CD4-positive, alpha-beta T cell treated with Interleukin-15 for 1 hour (primary cell): ENCODE results near the gene RRAS.

Experiments
- DNase-seq: peaks from one replicate; pipeline ENCODE4 v3.0.0-alpha.2; 2020

The RRAS gene

DNA sequence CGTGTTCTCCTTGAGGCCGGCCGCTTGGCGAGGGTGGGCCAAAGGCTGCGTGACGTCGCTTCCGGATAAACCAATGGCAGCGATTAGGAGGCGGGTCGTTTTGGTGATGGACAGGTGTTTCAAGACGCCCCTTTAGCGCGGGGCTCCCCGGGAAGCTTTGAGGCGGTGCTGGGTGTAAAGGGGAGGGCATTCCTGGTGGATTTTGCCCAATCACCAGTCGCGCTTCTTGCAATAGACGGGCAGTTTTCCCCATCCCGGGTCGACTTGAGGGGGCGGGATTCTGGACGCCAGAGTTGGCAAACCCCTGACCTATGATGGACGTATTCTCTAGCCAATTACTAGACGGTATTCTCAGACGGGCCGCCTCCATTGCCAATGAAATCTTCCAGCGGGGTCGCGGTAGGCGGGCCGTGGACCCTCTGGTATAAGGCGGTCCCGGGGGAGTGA is 36.9 kb upstream of the RRAS start:
- DNase-seq: peak; percentile 100

DNA sequence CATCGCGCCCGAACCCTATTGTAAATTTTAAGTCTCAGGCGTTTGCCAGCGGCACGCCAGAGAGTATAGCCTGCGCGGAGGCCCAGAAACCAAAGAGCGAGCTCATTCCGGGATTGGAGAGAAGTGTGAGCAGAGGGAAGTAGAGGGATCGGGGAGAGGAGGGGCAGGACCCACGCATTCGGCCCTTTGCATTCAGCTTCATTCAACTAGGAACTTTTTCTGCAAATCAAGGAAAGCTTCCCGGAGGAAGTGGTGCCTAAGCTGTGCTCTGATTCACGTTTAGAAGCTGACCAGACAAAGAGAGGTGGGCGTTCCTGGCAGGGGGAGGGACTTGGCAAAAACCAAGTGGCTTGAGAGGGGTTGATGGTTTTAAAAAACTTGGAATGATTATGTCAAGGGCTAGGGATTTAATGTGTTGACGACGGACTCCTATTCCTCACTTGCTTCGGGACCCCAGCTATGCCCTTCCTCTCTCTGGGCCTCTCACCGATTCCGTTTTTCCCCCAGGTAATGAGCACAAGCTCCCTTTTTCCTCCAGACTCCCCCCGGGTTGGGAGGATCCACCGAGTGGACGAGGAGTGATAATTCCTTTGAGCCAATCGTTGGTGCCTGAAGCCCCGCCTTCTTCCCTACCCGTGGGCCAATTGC is 36.3 kb upstream of the RRAS start:
- no peak for DNase-seq

GRCh38 chr19:49672131-49672919 is 32.4 kb upstream of the RRAS start:
- peak; percentile 77 for DNase-seq

DNA sequence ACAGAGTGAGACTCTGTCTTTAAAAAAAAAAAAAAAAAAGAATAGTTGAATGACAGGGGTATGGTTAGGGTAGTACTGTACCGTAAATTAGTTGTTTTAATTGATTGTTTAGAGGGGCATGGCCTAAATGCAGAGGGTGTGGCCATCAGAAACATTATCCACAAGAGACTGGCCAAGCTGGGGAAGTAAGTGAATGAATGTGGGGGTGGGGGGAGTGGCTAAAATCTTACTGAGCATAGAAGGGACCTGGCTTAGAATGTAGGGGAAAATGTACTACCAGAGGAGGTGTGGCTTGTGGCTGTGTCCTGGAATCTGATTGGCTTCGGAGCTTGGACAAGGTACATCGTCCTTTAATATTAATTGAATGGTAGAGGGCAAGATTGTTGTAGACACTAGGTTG is 29.6 kb upstream of the RRAS start:
- no peak for DNase-seq

GRCh38 chr19:49667473-49667872 is 27.5 kb upstream of the RRAS start:
- no peak for DNase-seq

DNA sequence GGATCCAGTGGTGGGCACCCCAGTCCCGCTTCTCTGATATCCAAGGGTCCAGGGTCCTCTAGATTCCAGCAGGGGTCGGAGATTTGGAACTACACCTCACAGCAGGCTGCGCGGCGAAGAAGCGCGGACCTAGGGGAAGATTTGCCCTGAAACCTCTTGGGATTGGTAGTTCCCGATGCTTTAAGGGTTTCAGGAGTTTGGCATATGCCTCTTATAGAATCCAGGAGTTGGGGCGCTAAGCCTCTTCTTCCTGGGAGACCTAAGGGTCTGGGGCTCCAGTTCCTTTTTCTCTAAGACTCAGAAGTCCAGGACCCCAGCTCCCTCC is 26.1 kb upstream of the RRAS start:
- DNase-seq: no peak

- DNase-seq: peak; percentile 98
Measured at GRCh38 chr19:49665351-49666119, 25.6 kb upstream of the RRAS start, which contains the start of the genes BCL2L12 and IRF3. TSS of gene BCL2L12 (plus strand) at chr19:49665933. CDS start at chr19:49666693, 760 bp downstream. TSS of gene IRF3 (minus strand) at chr19:49665857. CDS start at chr19:49664838, 1,019 bp downstream.

GRCh38 chr19:49665036-49665350 is 25.1 kb upstream of the RRAS start:
- DNase-seq: no peak

GRCh38 chr19:49664171-49665035 is 24.5 kb upstream of the RRAS start:
- DNase-seq: peak; percentile 82

DNA sequence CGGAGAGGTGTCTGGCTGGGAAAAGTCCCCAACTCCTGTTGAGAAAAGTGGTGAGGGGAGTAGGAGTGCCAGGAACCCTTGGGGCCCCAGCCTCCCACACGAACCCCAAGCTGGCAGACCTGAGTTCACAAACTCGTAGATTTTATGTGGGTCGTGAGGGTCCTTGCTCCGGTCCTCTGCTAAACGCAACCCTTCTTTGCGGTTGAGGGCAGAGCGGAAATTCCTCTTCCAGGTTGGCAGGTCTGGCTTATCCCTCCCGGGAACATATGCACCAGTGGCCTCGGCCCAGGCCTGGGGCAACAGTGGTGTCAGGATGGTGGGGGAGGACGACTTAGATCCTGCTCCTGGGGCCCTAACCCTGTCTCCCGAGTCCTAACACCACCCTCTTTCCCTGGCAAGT is 23.3 kb upstream of the RRAS start:
- DNase-seq: no peak

- no peak for DNase-seq
Measured at GRCh38 chr19:49662011-49662410, 22.1 kb upstream of the RRAS start.

DNA sequence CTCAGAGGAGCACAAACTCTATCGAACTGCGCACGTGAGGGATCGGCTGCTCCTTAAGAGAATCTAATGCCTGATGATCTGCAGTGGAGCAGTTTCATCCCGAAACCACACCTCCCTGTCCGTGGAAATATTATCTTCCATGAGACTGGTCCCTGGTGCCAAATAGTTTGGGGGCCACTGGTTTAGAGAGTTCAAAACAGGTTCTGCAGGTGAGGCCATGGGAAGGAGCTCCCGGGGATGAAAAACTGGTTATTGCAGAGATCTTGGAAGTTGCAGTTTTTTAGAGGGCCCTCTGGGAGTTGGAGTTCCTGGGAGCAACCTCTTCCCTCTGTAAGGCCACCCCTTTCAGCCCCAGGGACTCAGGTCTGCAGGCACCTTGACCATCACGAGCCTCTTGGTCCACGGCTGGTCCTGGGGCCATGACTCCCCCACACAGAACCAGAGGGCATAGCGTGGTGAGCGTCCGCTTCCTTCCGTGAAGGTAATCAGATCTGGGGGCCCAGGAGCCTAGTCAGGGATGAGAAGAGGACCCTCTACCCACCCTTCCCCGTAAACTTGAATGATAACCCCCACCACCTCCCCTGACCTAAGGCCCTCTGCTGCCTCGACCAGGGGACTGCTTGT is 20.5 kb upstream of the RRAS start:
- no peak for DNase-seq

GRCh38 chr19:49658566-49659442 is 18.9 kb upstream of the RRAS start:
- no peak for DNase-seq

- DNase-seq: no peak
Measured at GRCh38 chr19:49658139-49658517, 18.2 kb upstream of the RRAS start.

DNA sequence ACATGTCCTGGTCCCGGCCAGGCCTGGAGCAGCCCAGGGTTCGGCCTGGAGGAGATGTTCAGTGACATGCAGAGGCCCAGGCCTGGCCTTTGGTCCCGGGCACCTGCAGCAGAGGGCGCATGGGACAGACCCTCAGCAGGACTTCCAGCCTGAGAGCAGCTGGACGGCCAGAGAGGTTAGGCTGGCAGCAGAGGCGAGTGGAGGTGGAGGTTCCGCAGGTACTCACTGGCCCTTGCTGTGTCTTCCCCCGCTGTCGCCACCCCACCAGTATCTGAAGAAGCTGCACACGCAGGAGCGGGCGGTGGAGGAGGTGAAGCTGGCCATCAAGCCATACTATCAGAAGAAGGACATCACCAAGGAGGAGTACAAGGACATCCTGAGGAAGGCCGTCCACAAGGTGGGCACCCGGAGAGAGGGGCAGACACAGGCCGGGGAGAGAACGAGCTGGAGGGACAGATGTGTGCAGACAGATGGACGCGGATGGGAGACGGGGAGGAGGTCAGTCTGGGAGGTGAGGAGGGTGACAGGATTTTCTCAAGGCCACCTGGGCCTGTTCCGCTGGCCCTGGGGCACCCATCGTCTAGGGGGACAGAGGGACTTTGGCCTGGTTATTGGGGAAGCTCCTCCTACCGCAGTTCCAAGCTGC is 17.7 kb upstream of the RRAS start:
- no peak for DNase-seq

DNA sequence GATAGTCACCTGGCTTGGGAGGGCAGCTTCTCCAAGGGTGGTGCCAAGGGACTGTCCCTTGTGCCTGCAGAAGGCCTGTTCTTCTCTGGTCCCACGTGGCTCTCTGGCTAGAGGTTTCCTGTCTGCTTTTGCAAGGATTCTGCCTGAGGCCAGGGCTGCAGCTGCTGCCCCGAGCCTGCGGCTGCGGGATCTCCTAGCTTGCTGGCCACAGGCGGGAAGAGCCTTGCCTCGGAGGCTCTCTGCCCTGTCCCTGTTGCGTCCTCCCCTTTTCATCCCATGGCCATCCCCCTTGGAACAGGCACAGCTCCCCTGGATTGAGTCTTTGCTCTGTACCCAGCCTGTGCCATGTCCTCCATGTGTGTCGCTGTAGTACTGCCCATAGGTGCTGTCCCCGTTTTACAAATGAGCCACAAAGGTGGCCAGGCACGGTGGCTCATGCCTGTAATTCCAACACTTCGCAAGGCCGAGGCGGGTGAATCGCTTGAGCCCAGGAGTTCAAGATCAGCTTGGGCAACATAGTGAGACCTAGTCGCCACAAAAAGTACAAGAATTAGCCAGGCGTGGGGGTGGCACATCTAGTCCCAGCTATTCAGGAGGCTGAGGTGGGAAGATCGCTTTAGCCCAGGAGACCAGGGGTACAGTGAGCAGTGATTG is 16.6 kb upstream of the RRAS start:
- no peak for DNase-seq

- no peak for DNase-seq
Measured at GRCh38 chr19:49655570-49656455, 15.9 kb upstream of the RRAS start.

DNA sequence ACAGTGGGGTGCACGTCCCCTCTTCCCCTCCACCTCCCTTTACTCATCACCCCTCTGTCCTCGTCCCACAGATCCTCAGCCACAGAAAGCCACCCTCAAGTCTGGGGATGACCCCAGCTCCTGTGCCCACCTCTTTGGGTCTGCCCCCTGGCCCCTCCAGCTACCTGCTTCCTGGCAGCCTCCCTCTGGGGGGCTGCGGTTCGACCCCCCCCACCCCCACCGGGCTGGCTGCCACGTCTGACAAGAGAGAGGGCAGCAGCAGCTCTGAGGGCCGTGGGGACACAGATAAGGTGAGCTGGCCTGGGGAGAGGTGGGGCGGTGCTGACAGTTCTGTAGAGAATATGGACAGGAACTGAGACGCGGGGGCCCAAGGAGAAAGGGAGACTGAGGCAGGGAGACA is 14.6 kb upstream of the RRAS start:
- DNase-seq: no peak

DNA sequence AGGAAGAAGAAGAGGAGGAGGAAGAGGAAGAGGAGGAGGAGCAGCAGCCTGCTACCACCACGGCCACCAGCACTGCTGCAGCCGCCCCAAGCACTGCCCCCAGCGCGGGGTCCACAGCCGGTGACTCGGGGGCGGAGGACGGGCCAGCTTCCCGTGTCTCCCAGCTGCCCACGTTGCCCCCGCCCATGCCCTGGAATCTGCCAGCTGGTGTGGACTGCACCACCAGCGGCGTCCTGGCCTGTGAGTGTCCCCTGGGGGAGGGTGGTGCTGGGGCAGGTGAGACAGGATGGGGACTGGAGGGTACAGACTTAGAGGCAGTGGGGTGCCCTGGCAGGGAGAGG is 13.5 kb upstream of the RRAS start:
- DNase-seq: no peak
